Measurements from ENCODE around the gene SLC25A45.
"Not testable (repeated sequence)": the region's sequence is repeated elsewhere in the genome, so short reads cannot be mapped to it uniquely, and the experiment has no call there.

Gene SLC25A45

DNA sequence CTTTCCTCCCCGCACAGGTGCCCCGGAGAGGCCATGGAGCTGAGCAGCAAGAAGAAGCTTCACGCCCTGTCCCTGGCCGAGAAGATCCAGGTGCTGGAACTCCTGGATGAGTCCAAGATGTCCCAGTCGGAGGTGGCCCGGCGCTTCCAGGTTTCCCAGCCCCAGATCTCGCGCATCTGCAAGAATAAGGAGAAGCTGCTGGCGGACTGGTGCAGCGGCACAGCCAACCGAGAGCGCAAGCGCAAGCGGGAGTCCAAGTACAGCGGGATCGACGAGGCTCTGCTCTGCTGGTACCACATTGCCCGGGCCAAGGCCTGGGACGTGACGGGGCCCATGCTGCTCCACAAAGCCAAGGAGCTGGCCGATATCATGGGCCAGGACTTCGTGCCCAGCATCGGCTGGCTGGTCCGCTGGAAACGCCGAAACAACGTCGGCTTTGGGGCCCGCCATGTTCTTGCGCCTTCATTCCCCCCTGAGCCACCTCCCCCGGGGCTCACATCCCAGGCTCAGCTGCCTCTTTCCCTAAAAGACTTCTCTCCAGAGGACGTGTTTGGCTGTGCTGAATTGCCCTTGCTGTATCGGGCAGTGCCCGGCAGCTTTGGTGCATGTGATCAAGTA lies 26.6 kb downstream of the SLC25A45 start:
- DNase-seq, result no peak

DNA sequence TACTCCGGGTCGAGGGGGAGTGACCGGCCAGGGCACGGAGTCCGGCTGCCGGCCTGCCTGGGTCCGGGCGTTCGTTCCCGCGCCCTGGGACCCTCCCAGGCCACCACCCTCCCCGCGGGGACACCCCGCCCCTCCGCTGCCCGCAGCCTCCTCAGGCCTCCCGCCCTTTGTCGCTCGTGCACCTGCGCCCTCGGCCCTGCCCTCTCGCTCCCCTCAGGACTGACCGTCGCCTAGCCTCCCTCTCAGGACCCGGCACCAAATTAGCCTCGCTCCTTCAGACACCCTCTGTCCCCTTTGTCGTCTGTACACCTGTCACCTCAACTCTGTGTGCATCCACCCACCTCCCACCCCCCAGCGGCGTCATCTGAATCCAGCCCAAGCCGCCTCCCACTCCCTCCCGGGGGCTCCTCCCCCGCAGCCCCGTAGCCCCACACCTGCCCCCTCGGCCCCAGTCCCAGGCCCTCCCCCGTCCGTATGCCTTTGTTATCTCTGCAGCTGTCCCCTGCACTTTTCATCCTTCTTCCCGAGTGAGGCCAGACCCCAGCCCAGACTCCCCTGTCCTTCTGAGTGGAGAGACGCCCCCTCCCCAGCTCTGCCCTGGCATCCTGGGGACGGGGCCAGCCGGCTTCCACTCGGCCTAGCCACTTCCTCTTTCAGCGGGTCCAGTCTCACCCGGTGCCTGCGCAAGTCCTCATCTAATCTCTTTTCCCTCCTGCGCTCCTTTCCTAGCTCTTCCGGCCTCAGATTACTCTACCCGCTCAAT lies 27.3 kb downstream of the SLC25A45 start:
- DNase-seq, result peak; percentile 69

DNA sequence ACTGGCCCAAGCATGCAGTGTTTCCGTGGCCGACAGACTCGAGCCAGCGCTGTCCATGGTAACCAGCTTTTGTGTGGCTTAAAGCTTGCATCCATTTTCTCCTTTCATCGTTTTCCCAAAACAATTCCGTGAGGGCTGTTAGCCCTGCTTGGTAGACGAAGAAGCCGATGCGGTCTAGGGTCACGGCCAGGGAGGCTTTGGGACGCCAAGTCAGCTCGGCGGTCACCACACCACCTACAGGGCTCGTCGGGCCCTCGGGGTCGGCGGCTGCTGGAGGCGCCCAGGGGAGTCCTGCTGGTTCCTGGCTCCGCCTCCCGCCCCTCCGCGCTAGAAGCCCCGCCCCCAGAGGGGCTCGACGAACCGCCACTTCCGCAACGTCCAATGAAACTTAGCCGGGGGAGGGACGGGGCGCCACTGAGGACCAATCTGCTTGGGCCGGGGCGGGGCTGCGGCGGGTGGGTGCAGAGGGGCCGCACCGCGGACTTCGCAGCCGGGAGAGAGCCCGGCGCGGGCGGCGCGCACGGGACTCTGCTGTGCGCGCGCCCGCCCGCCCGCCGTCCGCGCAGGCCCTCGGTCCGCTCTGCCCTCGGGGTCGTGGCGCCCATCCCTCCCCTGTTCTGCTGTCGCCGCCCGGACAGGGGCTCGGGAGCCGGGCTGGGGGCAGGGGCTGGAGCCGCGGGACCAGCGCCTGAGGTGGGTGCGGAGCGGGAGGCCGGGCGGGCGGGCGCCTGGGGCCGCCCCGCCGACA lies 28.0 kb downstream of the SLC25A45 start, which contains the start of gene TIGD3:
Gene TIGD3 (plus strand): TSS at position 487 of the 748 bp plus-strand sequence. CDS start 1,058 bp downstream, outside the sequence.
- peak; percentile 98 for DNase-seq

DNA sequence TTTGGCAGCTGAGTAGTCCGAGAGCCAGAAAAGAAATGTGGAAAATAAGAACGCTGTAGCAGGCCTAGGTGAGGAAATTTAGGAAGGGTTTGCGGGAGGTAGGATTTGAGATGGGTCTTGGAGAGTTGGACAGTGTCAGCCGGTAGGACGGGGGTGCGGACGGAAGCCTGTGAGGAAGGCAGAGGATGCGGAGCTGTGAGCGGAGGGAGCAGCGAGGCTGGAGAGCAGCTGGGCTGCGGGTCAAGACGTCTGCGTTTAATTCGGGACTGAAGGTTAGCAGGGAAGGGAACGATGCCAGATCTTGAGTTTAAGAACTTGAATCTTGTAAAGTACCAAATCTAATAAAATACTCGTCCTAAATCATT lies 28.6 kb downstream of the SLC25A45 start:
- no peak for DNase-seq

DNA sequence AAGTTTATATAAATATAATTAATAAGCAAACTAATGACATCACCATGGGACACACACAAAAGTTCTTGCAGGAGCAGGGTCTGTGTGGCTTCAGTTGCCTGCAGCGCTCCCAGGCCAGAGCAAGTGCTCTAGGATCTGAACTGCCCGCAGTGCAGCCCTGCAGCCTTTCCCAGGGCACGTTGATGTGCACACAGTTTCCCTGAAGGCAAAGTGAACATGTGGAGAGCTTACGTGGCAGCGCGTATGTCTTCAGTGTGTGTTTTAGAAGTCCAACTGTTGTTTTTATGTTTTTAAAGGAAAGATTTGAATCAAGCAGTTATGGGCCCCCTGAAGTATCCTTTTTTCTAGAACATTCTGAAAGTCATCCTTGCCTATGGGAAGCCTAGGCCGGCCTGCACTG lies 29.1 kb downstream of the SLC25A45 start:
- no peak for DNase-seq

DNA sequence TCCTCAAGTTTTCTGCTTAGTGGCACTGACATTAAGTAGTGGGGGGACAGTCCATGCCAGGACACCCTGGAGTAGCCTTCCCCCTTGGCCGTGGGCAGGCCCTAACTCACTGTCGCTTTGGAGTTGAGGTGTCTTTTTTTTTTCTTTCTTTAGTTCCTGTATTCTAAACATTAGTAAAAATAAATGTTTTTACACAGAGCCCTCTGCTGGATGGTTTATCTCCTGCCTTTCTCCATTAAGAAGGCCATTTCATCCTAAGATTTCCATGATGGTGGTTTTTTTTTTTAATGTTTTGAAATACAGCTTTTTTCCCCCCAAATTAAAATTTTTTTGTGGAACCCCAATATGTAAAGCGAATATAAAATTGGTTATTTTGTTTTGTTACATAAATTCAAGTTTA lies 29.7 kb downstream of the SLC25A45 start:
- peak; percentile 65 for DNase-seq

DNA sequence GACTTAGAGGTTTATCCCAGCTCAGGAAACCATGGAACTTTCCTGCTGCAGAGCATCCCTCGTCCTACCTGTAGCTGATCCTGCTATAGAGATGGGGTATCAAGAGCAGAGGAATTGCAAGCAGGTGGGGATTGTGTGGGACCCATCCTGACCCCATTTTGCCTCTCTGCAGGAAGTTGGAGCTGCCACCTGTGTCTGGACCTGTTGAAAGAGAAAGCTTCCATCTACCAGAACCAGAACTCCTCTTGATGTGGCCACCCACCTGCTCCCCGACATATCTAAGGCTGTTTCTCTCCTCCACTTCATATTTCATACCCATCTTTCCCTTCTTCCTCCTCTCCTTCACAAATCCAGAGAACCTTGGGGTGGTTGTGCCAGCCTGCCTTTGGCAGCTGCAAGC lies 30.9 kb downstream of the SLC25A45 start:
- DNase-seq, result no peak

DNA sequence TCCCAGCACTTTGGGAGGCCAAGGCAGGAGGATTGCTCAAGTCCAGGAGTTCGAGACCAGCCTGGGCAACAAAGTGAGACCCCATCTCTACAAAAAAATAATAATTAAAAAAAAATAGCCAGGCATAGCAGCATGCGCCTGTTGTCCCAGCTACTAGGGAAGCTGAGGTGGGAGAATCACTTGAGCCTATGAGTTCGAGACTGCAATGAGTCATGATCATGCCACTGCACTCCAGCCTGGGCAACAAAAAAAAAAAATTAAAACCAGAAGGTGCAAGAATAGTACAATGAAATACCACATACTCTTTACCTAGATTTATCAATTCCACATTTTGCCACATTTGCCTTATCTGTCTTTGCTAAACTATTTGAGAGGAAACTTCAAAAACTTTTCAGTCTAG lies 40.6 kb downstream of the SLC25A45 start:
- DNase-seq, result no peak

DNA sequence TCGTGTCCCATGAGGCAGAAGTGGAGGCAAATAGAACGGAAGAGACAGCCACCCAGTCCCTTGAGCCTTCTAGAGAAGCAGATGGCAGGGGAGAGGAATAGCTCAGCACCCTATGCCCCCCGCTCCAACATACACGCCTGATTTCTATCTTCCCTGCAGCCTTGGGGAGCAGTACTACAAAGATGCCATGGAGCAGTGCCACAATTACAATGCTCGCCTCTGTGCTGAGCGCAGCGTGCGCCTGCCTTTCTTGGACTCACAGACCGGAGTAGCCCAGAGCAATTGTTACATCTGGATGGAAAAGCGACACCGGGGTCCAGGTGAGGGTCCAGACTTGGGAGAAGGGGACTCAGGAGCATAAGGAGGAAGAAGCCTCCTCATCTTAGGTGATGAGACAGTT lies 42.2 kb downstream of the SLC25A45 start:
- no peak for DNase-seq

DNA sequence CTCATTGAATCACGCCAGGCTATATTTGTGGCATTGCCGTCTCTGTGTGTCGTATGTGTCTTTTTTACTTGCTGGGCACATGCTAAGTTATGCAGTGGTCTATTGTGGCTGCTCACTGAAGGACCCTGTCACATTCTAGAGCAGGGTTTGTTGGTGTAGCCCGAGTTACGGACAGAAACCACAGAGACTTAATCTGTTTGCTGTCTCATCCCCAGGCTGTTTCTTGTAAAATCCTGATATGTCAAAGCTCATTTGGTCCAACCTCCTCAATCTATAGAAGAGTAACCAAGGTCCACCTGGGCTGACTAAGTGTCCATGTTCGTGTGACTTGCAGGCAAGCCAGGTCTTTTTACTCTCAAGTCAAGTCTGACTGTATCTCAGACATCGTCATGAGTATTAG lies 43.8 kb downstream of the SLC25A45 start:
- DNase-seq, result peak; percentile 47

DNA sequence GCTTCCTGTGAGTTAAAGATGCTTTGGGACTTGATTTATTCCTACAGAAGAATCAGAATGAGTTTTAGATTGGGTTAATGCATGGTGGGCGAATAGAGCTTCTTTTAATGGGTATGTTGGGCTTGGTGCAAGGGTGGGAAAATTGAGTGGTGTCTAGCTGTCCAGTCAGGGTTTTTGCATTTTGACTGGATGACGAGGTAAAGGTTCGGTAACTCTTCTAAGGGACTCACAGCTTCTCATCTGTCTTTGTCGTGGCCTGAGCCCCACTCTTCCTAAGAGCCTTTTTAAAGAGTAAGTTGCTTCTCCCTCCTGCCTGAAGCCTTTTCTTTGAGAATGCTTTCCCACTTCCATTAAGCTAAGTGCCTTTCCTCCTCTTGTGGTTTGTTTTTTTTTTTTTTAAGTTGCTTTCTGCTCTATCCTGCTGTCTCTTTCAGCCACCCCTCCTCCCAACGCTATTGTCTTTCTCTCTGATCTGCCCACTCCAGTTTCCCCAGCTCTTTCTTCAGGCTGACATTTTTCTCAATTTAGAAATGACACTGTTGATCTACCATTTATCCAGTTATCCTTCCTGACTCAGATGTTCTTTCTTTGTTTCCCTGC lies 47.6 kb downstream of the SLC25A45 start:
- DNase-seq, result peak; percentile 18

DNA sequence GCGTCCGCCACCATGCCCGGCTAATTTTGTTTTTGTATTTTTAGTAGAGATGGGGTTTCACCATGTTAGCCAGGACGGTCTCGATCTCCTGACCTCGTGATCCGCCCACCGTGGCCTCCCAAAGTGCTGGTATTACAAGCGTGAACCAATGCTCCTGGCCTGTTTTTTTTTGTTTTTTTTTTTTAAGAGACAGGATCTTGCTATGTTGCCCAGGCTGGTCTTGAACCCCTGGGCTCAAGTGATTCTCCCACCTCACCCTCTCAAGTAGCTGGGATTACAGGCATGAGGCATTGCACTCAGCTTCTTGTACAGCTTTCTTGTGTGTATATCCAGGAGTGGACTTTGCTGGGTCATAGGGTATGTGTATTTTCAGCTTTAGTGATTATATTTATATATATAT lies 49.9 kb downstream of the SLC25A45 start:
- DNase-seq, result not testable (repeated sequence)

DNA sequence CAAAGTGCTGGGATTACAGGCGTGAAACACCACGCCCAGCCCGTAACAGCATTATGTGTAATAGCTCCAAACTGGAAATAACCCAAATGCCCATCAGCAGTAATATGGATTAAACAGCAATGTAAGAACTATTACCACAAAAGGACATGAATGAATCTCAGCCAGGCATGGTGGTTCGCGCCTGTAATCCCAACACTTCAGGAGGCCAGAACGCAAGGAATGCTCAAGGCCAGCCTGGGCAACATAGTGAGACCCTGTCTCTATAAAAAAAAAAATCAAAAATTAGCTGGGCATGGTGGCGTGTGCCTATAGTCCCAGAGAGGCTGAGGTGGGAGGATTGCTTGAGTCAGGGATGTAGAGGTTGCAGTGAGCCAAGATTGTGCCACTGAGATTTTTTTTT lies 51.9 kb downstream of the SLC25A45 start:
- DNase-seq, result no peak

DNA sequence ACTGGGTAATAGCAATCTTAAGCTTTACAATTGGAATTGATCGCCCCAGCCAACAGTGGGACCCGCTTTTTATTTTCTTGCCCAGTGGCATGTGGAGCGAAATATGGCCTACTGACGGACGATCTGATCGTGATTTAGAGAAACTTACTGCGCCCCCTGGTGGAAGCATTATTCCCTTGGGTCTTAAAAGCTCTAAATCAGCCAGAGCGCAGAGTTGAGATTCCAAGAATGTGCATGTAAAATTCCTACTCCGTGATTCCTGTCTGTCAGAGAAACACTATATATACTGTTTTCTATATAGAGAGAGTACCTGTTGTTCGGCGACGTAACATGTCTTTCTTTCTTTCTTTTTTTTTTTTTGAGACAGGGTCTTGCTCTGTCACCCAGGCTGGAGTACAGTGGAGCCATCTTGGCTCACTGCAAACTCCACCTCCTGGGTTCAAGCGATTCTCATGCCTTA lies 52.5 kb downstream of the SLC25A45 start:
- DNase-seq, result peak; percentile 99

DNA sequence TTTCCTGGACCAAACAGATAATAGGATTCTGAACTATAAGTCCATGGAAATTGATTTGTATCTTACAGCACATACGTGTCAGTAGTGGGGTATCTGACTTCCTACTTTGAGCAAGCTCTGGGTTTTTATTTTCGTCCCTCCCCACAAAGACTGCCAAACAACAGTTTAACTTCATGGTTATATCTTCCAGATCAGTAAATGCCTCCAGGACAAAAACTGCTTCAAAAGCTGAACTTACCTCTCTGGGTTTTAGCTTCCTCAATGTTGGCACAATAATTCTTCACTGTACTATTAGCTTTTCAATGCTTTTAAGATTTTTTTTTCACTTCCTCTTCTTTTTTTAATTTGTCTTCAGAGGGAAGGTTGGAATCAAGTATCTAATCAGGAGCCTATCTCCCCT lies 53.0 kb downstream of the SLC25A45 start:
- DNase-seq, result no peak

DNA sequence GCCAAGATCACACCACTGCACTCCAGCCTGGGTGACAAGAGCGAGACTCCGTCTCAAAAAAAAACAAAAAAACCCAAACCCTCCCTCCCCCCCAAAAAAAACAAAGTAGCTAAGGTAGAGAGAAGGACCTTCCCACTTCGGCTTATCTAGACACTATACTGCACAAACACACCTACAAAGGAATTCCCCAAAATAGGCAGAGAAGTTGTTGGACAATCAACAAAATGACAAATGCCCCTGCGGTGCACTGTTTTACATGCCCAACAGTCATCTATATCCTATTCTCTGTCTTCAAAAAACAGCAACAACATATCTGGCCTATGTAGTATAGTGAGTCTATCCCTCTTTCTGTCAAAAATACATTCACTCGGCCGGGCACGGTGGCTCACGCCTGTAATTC lies 55.4 kb downstream of the SLC25A45 start:
- no peak for DNase-seq

DNA sequence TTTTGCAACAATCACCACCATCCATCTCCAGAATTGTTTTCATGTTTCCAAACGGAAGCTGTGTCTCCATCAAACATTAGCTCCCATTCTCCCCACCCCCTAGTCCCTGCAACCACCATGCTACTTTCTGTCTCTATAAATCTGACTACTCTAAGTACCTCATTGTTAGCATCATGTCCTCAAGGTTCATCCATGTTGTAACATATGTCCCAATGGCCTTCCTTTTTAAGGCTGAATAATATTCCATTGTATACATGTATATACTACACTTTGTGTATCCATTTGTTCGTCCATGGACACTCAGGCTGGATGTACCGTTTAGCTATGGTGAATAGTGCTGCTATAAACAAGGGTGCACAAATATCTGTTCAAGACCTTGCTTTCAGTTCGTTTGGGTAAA lies 57.0 kb downstream of the SLC25A45 start:
- DNase-seq, result no peak

Data from hematopoietic multipotent progenitor cell treated with erythropoietin and hydrocortisone succinate and interleukin-3 and kit ligand, for 6 days (in vitro differentiated cells).